HepG2 (cell line): ENCODE measurements around the gene ORC2. TPM values are rescaled to one million over a fixed set of nuclear protein-coding genes. Genes with fewer than 3 reads are reported as not detected.

Experiments used
- ARHGAP35 ChIP-seq: sonication (generic); formaldehyde crosslinking; IDR thresholded peaks from 2 replicates; pipeline ENCODE4 v1.9.0; 2022; ENCODE audit warnings: mild to moderate bottlenecking, inconsistent platforms, moderate library complexity, missing genetic modification reagents, borderline replicate concordance
- HOXA7 ChIP-seq: sonication (generic); formaldehyde crosslinking; IDR thresholded peaks from 2 replicates; pipeline ENCODE4 v1.8.1; 2022; ENCODE audit warnings: mild to moderate bottlenecking, missing genetic modification reagents, moderate library complexity
- NFIC ChIP-seq: IDR thresholded peaks from 2 replicates; pipeline ENCODE4 v1.6.1; 2012; ENCODE audit warnings: mild to moderate bottlenecking, low read length, inconsistent platforms
- PRDM15 ChIP-seq: sonication (generic); formaldehyde crosslinking; IDR thresholded peaks from 2 replicates; pipeline ENCODE4 v1.4.0; 2020; ENCODE audit warnings: missing genetic modification reagents
- SIN3A ChIP-seq: IDR thresholded peaks from 2 replicates; pipeline ENCODE4 v1.6.1; 2011; ENCODE audit warnings: low read depth, mild to moderate bottlenecking, control low read depth, low read length, borderline replicate concordance
- TBL1XR1 ChIP-seq: fragments of 150-350 bp; IDR thresholded peaks from 2 replicates; pipeline ENCODE4 v1.6.1; 2014; ENCODE audit warnings: borderline replicate concordance, low read length; ENCODE audit not compliant: partially characterized antibody
- TRAFD1 ChIP-seq: sonication (generic); formaldehyde crosslinking; IDR thresholded peaks from 2 replicates; pipeline ENCODE4 v1.5.1; 2020; ENCODE audit warnings: missing genetic modification reagents, mild to moderate bottlenecking, borderline replicate concordance
- ZNF446 ChIP-seq: sonication (generic); formaldehyde crosslinking; IDR thresholded peaks from 2 replicates; pipeline ENCODE4 v1.5.0; 2020; ENCODE audit warnings: mild to moderate bottlenecking, missing genetic modification reagents
- polyA plus RNA-seq, 8 experiments: library from polyadenylated mRNA; depleted of rRNA in 3 of 8; stranded (reverse) in 7 of 8; unstranded in 1 of 8; fragments of >200 nt; fragmentation: Illumina TruSeq in 4 of 8; extraction: Trizol in 4 of 8; gene quantifications; 2 replicates each; pipeline versions ENCODE4 v1.2.1 to v1.2.3, GENCODE V29; 2011 to 2016; ENCODE audit warnings: low read depth in 4 of 8, missing spikeins in 1 of 8, mixed read lengths in 1 of 8; ENCODE audit not compliant: insufficient read depth in 1 of 8
- total RNA-seq, 5 experiments: library from RNA; depleted of rRNA; stranded (reverse); fragments of >200 nt; fragmentation: Illumina TruSeq; extraction: Trizol; gene quantifications; 2 replicates each; pipeline ENCODE4 v1.2.3, GENCODE V29; 2016; ENCODE audit warnings: low read depth in 1 of 5

The ORC2 gene
- total and polyA plus RNA-seq, 2 of the 13 experiments (the other 11 are each of a cell fraction or from before 2014, with no cell fraction given), result 19.3 to 73.5 TPM

- TF ChIP-seq NFIC (0 out of 2 replicates have a peak, but pooled peaks have one; percentile 38), SIN3A (peak; percentile 46; the same call in 1 of the 2 replicates), TRAFD1 (CRISPR knock-in tag) (0 out of 2 replicates have a peak, but pooled peaks have one; percentile 4), PRDM15 (0 out of 2 replicates have a peak, but pooled peaks have one; percentile 46), ARHGAP35 (no peak), TBL1XR1 (peak; percentile 9), HOXA7 (CRISPR knock-in tag) (no peak), ZNF446 (CRISPR knock-in tag) (0 out of 2 replicates have a peak, but pooled peaks have one; percentile 29)
- TF ChIP-seq, all 625 proteins: peak for 15
These were observed 99.7 kb downstream of the ORC2 start (continued) for GRCh38 chr2:200863782-200864175.
